GM12873 (cell line): ENCODE results near the gene INS.

ENCODE experiments used
- TF ChIP-seq, protein P1 (sequence below): IDR thresholded peaks from 2 replicates; pipeline ENCODE4 v1.5.1; 2012; ENCODE audit warnings: low read depth, mild to moderate bottlenecking, moderate library complexity, low read length, control low read depth; ENCODE audit not compliant: insufficient read depth; ENCODE audit errors: missing control alignments

INS gene

DNA sequence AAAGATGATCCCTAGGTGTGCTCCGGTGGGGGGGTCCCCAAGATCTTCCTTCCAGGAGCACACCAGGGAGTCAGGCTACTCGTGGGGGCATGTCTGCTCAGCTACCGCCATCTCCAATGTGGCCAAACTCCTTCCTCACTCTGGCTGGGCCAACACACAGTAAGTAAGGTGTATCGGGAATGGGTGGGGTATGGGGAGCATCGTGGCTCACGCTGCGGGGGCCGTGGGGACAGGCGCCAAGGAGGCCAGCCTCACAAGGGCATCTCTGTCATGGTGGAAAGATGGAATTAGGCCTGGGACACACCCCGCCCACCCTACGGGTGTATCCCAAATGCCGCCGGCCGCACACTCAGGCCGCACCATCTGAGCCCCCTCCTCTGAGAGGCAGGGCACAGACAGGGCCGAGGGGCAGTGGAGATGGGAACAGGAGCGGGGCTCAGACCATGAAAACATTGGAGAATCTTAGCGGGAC, 30.1 kb downstream of the INS start:
- TF ChIP-seq, protein P1, sequence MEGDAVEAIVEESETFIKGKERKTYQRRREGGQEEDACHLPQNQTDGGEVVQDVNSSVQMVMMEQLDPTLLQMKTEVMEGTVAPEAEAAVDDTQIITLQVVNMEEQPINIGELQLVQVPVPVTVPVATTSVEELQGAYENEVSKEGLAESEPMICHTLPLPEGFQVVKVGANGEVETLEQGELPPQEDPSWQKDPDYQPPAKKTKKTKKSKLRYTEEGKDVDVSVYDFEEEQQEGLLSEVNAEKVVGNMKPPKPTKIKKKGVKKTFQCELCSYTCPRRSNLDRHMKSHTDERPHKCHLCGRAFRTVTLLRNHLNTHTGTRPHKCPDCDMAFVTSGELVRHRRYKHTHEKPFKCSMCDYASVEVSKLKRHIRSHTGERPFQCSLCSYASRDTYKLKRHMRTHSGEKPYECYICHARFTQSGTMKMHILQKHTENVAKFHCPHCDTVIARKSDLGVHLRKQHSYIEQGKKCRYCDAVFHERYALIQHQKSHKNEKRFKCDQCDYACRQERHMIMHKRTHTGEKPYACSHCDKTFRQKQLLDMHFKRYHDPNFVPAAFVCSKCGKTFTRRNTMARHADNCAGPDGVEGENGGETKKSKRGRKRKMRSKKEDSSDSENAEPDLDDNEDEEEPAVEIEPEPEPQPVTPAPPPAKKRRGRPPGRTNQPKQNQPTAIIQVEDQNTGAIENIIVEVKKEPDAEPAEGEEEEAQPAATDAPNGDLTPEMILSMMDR, result no peak

DNA sequence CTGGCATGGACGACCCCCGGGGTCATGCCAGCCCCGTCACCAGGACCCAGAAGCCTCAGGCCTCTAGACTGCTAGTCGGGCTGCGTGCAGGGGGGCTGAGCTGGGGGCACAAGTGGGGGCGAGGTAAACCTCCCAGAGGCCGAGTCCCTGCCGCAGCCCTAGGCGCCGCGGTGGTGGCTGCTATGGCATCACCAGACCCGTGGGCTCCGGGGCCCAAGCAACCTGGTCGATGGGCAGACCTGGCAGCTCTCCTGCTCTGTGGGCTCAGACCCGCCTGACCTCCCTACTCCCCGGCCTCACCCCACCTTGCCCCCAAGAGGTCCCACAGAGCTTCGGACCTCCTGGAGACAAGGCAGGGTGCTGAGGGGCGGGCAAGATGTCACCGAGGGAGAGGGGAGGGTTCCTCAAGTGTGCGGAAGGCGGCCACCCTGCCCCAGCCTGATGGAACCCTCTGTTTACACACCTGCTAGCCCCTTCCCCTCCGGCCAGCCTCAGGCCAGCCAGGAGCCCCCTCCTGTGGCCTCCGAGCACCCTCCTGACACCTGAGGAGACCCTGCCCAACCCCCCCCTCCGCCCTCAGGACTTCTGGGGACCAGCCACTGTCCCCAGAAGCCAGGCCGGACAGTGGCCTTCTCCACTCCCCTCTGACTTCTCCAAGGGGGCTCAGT, 31.2 kb downstream of the INS start:
- TF ChIP-seq, protein P1, result no peak

DNA sequence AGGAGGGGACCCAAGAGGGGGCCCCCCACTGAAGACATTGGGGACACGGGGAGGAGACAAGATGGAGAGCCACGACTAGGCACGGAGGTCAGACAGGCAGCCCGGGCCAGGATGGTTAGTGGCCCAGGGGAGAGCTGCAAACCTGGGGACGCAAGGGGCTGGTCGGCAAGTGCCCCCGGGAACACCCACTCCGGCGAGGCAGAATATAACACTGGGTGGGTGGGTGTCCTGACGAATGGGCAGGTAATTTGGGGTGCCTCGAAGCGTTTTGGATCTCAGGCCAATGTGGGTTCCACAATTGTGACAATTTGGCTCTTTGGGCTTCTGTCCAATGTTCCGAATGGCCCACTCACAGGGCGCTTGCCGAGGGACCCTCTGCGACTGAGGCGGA, 31.7 kb downstream of the INS start:
- TF ChIP-seq, protein P1, result no peak

DNA sequence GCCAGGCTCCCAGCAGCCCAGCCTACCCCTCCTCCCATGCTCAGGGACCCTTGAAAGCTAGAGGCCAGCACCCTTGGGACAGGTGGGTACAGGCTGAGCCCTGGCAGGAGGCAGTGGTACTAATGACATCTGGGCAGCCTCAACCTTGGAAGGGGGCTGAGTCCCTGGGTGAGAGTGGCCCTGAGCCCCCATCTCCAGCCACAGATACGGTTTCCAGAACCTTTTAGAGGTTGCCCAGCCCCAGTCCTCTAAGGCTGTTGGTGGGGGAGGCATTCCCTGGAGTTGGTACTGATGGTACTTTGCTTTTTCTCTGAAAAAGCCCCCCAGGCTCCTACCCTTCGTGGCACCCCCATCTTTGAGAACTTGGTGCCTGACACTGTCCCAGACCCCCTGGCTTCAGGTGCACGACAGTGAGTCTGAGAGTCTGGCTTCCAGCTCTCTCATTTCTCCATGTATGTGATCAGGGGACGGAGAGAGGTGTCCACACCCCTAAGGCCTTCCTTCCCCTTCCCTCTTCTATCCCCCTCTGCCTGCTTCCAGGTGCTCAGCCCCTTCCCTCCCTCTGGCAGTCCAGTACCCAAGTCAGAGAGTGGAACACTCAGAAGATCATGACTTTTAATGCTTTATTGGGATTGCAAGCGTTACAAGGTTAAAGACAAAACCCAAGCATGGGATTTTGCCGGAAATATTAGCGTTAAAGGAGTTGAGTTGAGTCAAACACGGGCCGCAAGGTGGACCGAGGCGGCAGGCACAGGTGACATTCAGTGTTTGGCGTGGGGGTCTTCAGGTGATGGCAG, 32.3 kb downstream of the INS start:
- TF ChIP-seq, protein P1, result no peak

DNA sequence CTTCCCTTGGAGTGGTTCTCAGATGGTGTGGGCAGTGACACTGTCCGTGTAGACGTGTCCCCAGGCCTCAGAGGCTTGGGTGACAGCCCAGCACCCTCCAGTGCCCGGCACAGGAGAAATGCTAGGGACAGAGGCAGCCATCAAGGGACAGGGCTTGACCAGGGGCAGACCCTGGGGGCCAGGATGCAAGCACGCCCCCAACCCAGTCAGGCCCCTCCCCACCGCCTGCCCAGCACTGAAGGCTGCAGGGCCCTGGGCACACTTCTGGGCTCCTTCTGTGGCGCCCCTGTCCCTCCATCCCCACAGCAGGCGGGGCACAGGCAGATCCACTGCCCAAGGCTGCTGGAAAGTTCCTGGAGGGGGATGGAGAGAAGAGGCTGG, 32.9 kb downstream of the INS start:
- TF ChIP-seq, protein P1, result no peak

DNA sequence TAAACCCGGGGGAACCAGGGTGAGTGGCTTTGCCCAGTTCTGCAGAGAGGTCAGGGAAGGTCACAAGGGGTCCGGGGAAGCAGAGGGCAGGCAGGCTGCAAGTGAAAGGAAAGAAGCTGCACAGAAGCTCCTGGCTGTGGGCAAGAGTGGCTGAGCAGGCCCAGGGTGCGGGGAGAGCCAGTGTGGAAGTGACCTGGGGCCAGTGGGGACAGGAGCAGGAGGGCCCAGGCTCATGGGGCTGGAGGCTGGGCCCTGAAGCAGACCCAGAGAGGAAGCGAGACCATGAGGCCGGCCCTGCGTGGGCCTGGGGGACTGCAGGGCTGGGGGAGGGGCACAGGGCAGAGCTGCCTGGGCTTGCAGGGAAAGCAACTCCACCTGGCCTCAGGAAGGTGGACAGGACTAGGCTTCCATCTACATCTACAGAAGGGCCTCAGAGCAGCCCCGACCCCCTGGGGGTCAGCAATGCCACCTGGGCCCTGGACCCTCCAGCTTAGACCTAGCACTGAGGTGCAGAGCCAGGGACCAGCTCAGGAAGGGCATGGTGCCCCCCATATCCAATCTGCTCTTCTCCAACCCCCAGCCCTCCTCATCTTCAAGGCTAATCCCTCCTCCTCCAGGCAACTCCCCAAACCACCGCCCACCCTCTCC, 33.4 kb downstream of the INS start:
- TF ChIP-seq, protein P1, result no peak

DNA sequence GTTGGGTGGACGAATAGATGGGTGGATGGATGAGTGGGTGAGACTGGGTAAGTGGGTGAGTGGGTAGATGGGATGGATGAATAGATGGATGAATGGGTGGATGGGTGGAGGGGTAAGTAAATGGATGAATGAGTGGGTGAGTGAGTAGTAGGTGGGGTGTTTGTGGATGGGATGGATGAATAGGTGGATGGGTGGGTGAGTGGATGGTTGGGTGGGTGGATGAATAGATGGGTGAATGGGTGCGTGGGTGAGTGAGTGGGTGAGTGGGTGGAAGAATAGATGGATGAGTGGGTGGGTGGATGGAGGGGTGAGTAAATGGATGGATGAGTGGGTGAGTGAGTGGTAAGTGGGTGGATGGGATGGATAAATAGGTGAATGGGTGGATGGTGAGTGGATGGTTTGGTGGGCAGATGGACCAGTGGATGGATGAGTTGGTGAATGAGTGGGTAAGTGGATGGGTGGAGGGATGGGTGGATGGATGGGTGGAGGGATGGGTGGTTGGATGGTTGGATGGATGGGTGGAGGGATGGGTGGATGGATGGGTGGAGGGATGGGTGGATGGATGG, 34.4 kb downstream of the INS start:
- TF ChIP-seq, protein P1, result no peak
